ENCODE data around the gene SAMM50.
"Not testable (repeated sequence)": the region's sequence is repeated elsewhere in the genome, so short reads cannot be mapped to it uniquely, and the experiment has no call there.

The SAMM50 gene

DNA sequence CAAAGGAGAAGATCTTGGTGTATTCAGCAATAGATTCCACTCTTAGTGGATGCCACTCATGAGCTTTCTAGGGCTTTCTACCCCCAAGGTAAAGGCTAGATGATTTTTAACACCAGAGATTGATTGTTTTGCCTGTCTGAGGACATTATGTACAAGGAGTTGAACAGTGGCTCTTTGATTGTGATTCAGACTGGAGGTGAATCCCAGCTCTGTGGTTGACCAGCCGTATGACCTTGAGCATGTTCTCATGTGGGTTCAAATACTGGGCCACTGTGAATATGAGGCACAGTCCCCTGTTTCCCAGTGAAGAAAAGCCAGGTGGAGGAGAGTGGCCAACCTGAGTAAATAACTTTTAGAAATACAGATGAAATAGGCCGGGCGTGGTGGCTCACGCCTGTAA is 44.9 kb downstream of the SAMM50 start:
- DNase-seq (ENCODE audit: low read depth in 2 of 3, low spot score in 1 of 3) = no peak

DNA sequence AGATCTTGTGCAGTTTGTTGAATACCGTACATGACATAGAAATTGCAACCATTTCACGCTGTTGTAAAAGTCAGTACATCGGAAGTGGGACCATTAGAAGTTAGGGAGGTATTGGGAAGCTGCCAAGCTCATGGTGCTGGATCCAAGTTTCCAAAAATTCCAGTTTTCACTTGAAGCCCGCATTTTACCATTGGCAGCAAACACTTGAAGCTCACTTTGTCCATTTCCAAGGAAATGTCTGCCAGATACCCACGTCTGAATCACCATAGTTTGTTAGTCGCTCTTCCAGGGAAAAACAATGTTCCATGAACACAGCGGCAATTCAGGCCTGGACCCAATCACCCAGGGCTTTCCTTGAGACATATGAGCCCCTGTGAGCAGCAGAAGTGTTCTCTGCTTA is 46.3 kb downstream of the SAMM50 start:
- no peak for DNase-seq (ENCODE audit: low read depth in 2 of 3, low spot score in 1 of 3)

- no peak for DNase-seq (ENCODE audit: low read depth in 2 of 3, low spot score in 1 of 3)
These were observed 47.1 kb downstream of the SAMM50 start for GRCh38 chr22:44002324-44002723.

DNA sequence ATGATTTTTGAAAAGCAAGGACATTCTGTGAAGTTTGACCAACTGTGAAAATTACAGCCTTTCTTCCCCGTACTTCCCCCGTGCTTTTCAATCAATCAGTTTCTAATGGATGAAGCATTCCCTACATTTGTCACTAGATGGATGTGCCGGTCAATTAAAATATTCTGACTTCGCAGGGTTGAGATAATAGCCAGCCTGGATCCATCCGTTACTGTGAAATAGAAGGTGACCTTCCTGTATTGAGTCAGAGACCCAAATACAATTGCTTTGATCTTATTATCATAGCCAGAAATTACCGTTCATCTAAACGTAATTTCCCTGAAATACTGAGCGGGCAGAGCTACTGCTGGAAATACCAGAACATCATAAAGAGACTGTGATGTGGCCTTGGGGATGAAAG is 47.8 kb downstream of the SAMM50 start:
- no peak for DNase-seq (ENCODE audit: low read depth in 2 of 3, low spot score in 1 of 3)

DNA sequence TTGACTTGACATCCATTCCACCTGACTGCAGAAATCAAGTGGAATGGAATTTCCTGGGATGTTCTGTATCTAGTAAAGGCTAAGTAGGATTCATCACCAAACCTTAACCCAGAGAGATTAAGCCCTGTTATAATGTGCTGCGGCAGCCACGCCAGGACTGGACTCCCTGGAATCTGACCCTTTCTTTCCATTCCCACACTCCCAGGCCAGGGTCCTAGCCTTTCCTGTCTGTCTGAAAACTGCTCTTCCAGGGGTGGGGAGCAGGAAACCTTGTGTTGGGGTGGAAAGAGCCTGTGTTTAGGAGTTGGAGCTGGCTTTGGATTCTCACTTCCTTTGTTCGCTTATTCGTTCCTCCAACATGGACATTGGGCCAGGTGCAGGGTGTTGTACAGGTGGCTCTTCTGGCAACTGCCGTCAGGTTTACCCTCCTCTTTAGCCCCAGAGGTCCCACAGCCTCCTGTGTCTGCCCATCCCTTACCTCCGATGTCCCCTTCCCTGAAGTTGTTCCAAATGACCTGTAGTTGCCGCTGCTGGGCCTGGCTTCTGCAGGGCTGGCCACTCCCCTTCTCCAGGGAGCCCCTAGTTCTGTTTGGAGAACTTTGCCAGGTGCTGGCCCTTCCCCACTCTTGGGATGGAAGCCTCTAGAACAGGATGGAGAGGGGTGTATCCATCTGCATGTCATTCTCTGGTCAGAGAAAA is 48.3 kb downstream of the SAMM50 start:
- no peak for DNase-seq (ENCODE audit: low read depth in 2 of 3, low spot score in 1 of 3)

DNA sequence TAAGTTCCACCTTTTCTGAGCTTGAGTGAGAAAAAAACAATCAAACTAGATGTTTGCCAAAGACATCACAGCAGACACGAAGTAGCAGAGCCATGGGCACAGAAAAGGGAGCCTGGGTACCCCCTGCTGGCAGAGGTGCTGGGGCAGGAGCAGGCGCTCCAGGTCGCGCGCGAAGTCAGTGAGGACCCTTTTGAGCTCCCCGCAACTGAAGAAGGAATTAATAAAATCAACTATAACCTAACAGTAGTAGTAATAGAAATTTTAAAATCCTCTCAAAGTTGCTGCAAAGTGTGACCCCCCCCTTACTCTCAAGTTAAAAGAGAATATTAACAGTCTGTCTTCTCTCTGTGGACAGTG is 48.8 kb downstream of the SAMM50 start:
- DNase-seq (ENCODE audit: low read depth in 2 of 3, low spot score in 1 of 3) = no peak

- no peak for DNase-seq (ENCODE audit: low read depth in 2 of 3, low spot score in 1 of 3)
These were observed 50.3 kb downstream of the SAMM50 start for GRCh38 chr22:44005524-44005923.

DNA sequence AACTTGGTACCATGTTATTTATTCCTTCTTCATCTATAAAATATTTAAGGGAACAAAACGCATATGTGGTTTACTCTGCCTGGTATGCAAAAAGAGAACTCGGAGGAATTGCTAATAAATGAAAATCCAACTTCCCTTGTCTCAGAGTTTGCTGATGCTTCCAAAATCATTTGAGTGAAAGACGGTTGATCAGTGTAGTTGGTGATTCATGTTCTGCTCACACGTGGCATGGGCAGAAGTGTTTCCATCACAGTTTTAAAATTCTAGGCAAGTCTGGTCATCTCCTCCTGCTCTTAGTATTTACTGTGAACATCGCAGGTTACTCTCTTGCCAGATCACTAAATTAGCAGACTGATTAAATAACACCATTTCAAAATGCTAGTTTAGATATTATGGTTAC is 56.9 kb downstream of the SAMM50 start:
- no peak for DNase-seq (ENCODE audit: low read depth in 2 of 3, low spot score in 1 of 3)

GRCh38 chr22:44012591-44012990 is 57.3 kb downstream of the SAMM50 start:
- no peak for DNase-seq (ENCODE audit: low read depth in 2 of 3, low spot score in 1 of 3)

- no peak for DNase-seq (ENCODE audit: low read depth in 2 of 3, low spot score in 1 of 3)
These were observed 59.0 kb downstream of the SAMM50 start for GRCh38 chr22:44014241-44014640.

DNA sequence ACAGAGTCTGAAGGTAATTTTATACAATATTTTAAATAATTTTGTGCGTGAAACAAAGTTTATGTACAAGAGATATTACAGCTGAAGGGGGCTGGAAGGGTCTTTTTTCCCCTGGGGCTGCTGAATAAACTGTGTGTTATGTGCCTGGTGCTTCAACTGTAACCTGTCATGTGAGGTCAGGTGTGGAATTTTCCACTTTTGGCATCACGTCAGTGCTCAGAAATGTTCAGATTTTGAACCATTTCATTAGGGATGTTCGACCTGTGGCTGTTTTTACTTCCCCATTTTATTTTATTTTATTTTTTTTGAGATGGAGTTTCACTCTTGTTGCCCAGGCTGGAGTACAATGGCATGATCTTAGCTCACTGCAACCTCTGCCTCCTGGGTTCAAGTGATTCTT is 61.3 kb downstream of the SAMM50 start:
- not testable (repeated sequence) for DNase-seq (ENCODE audit: low read depth in 2 of 3, low spot score in 1 of 3)

GRCh38 chr22:44018594-44018993 is 63.4 kb downstream of the SAMM50 start:
- DNase-seq (ENCODE audit: low read depth in 2 of 3, low spot score in 1 of 3) = no peak

DNA sequence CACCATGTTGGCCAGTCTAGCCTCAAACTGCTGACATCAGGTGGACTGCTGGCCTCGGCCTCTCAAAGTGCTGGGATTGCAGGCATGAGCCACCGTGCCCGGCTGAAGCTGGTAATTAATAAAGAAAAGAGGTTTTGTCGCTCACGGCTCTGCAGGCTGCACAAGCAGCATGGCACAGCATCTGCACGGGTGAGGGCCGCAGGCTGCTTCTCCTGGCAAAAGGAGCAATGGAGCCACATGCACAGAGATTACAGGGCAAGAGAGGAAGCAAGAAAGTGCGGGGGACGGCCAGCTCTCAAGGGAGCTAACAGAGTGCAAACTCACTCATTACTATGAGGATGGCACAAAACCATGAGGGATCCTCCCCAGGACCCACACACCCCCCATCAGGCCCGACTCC is 64.2 kb downstream of the SAMM50 start:
- no peak for DNase-seq (ENCODE audit: low read depth in 2 of 3, low spot score in 1 of 3)

DNA sequence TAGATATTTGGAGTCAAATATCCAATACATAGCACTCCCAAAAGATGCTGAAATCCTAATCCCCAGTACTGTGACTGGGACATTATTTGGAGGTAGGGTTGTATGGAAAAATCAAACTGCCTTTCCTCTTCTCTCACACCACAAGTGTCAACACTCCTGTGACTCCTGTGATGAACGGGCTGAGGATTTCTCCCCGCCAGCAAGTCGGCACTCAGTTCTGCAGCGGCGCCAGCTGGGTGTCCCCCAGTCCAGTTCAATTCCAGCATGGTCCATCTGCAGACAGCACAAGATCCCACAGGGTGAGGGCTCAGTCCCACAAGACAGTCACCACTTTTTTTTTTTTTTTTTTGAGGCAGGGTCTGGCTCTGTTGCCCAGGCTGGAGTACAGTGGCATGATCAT is 64.6 kb downstream of the SAMM50 start:
- no peak for DNase-seq (ENCODE audit: low read depth in 2 of 3, low spot score in 1 of 3)

DNA sequence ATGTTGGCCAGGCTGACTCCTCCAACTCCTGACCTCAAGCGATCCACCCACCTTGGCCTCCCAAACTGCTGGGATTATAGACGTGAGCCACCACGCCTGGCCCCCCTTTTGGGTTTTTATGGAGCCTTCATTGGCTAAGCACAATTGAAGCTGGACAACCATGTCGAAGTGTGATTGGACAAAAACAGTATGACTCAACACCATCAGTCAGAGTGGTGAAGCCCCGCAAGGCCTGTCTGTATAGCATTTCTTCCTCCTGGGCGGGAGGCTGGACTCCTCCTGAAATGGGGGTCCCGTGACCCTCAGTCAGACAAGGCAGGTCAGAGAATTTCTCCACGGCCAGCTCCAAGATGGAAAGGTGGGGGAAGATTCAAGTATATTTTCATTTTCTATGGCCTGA is 65.7 kb downstream of the SAMM50 start:
- DNase-seq (ENCODE audit: low read depth in 2 of 3, low spot score in 1 of 3) = no peak

DNA sequence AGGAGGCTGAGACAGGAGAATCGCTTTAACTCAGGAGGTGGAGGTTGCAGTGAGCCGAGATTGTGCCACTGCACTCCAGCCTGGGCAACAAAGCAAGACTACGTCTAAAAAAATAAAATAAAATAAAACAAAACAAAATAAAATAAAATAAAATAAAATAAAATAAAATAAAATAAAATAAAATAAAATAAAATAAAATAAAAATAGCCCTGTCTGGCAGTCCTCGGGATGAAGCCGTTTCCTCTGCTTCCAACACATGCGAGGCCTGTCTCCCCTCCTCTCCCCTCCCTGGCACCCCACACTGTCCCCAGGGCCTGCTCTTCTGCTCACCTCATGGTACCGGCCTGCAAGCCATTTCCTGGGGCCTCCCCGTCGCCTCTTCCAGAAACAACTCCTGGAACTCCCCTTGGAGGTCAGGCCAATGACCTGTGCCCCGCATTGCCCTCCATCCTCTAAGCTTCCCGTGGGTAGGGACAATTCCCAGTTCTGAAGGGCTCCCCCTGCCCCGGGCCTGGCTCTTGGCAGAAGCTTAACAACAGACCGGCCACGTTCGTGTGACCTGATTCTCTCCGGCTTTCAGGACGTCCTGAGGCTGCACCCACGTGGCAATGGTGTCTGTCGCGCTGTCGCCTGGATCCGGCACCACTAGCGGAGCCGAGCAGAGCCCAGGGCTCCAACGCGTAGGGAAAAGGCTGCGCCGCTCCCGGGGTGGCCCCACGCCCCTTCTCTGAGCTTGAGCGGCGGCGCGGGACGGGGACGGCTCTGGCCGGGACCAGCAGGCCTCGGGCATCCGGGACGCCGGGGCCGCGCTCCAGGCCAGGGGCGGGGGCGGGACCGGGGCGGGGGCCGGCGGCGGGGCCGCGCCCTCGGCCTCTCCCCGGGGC is 68.4 kb downstream of the SAMM50 start:
- DNase-seq (ENCODE audit: low read depth in 2 of 3, low spot score in 1 of 3) = peak in 1 of 3 donors; percentile 26

DNA sequence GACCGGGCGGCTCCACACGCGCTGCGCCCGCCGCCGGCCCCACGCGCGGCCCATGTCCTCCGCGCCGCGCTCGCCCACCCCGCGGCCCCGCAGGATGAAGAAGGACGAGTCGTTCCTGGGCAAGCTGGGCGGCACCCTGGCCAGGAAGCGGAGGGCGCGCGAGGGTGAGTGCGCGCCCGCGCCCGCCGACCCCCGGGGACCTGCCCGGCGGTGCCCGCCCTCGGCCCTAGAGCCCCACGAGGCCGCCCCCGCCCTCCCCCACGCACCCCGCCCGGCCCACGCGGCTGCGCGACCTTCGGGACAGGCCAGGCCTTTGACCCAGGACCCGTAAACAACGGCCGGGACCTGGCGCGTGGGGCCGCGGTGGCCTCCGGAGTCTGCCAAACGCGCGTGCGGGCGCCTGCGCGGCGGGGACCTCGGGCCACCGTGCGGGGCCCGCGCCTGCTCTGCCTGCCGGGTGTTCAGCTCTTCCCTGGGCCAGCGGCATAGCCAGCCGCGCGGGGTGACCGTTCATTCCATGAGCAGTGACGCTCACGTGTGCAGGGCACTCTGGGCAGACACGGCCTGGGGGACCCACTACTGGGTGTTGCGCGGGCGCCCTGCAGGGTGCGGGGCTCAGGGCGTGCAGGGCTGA is 69.2 kb downstream of the SAMM50 start, which contains the start of gene PARVB:
Gene PARVB, plus strand, starts transcription at position 15 of the 634 bp plus-strand sequence. Its CDS starts 38 bp downstream, at position 53.
- DNase-seq (ENCODE audit: low read depth in 2 of 3, low spot score in 1 of 3) = peak in 1 of 3 donors; percentile 19

DNA sequence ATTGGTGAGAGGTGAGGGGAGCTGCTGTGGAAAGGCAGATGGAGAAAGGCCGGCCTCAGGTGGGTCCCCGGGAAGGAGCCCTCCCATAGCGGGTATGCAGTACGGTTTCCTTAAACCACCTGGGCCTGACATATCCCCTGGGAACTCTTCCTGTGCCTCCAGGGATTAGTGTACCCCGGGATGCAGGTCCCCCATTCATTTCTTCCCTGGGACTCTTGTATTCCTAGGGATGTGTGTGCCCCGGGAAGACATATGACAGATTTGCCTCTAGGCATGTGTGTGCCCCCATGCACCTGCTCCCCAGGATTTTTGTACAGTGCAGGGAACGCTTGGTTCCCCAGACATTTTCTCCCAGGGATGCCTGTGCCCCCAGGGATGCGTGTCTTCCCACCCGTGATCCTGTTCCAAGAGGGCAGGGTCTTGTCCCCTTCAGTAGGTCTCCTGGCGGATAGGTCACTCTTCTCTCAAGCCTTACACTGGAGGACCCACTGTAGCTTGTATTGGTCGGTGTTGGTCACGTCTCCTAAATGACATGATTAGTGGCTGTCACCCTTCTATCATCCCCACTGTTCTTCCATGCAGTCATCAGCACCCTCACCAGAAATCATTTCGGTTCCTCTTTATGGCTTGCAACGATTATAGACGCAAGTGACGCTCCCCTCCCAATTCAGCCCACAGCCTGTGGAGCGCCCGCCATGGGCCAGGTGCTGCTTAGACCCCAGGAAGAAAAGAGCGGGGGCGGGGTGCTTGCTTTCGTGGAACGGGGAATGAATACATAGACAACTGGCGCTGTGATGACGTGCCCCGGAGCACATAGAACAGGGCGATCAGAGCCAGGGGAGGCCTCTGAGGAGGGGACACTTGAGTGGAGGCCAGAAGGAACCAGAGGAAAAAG is 70.2 kb downstream of the SAMM50 start:
- DNase-seq (ENCODE audit: low read depth in 2 of 3, low spot score in 1 of 3) = no peak

GRCh38 chr22:44026066-44026629 is 70.9 kb downstream of the SAMM50 start:
- DNase-seq (ENCODE audit: low read depth in 2 of 3, low spot score in 1 of 3) = no peak

GRCh38 chr22:44026630-44027511 is 71.6 kb downstream of the SAMM50 start:
- peak; percentile 42 to 60 (median 59) for DNase-seq (ENCODE audit: low read depth in 2 of 3, low spot score in 1 of 3)

All from stimulated activated CD4-positive, alpha-beta T cell treated with anti-CD3 and anti-CD28 coated beads, Interleukin-12 subunit alpha, Interleukin-12 subunit beta, amount 100 ng/mL, for 48 hours (primary cell).